Testis (tissue), 3 donors: ENCODE measurements around the gene KY. TPM values are rescaled to one million over a fixed set of nuclear protein-coding genes. Genes with fewer than 3 reads are reported as not detected.

ENCODE experiments used
- DNase-seq: peaks from one replicate; pipeline ENCODE4 v3.0.0-alpha.2; 2019
- H3K27ac ChIP-seq, 2 donors: fragments of 200-600 bp; sonication (generic); one replicate each; pipeline ENCODE4 v1.5.1; 2019
- H3K27me3 ChIP-seq: fragments of 200-600 bp; sonication (generic); one replicate; pipeline ENCODE4 v1.5.1; 2019
- H3K36me3 ChIP-seq: fragments of 200-600 bp; sonication (generic); one replicate; pipeline ENCODE4 v1.5.1; 2017; ENCODE audit warnings: low read depth; ENCODE audit errors: missing control alignments
- H3K4me1 ChIP-seq: fragments of 200-600 bp; sonication (generic); one replicate; pipeline ENCODE4 v1.5.1; 2019
- H3K4me3 ChIP-seq, 2 donors: fragments of 200-600 bp; sonication (generic); one replicate each; pipeline ENCODE4 v1.5.1; 2017 to 2019
- H3K9me3 ChIP-seq: fragments of 200-600 bp; sonication (generic); one replicate; pipeline ENCODE4 v1.5.1; 2017
- POLR2A ChIP-seq: fragments of 450-650 bp; IDR thresholded peaks from one replicate; pipeline ENCODE4 v1.6.1; 2017; ENCODE audit warnings: antibody characterized with exemption, mild to moderate bottlenecking, moderate library complexity
- WGBS, 2 donors: methylation state at CpG; one replicate each; pipeline ENCODE4 v1.1.5; 2018; 5-methylcytosine and 5-hydroxymethylcytosine counted together
- intact Hi-C: fragments of 100-400 bp; cut with DNase I; formaldehyde crosslinking; loops from one replicate; pipeline ENCODE4 v1.15.1; 2023; ENCODE audit warnings: low total_unique reads
- polyA plus RNA-seq: library from polyadenylated mRNA; stranded (reverse); fragments of 350-450 nt; fragmentation: Illumina TruSeq; extraction: RNeasy Lipid Tissue Mini Kit (QIAGEN cat#74804); gene quantifications from one replicate; pipeline ENCODE4 v1.2.3, GENCODE V29; 2014; ENCODE audit warnings: low read depth, low replicate concordance; ENCODE audit not compliant: insufficient read depth
- total RNA-seq, 2 donors: library from RNA; depleted of rRNA; stranded (reverse); fragments of >200 nt; gene quantifications; one replicate each; pipeline ENCODE4 v1.2.3, GENCODE V29; 2016
- TF ChIP-seq, protein P1 (sequence below), 3 experiments: fragments of 450-650 bp in 2 of 3; fragments of 200-600 bp in 1 of 3; sonication (generic) in 1 of 3; IDR thresholded peaks; one replicate each; pipeline ENCODE4 v1.5.1; 2016 to 2019; ENCODE audit warnings: antibody characterized with exemption in 3 of 3, mild to moderate bottlenecking in 2 of 3, moderate library complexity in 1 of 3

Gene KY
- total and polyA plus RNA-seq, 3 donors from 2014 or later: 0.37 to 2.4 (median 0.71) TPM

DNA sequence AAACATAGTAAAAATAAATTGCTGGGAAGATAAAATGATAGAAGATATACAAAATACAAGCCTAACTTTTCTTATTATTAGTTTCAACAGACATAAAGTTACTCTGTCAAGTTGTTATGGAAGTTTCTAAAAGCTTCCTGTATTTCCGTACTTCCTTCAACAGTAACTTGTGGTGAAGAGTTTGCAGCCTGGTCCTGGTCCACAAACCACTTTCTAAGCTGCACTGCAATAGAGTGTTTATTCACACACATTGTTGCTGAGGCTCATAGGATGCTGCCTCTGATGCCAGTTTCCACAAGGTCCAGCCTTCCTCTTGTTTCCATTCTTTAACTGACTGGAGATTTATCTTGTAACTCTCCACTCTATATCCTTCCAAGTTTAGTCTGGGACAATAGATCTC, 39.4 kb upstream of the KY start:
- TF ChIP-seq, protein P1, sequence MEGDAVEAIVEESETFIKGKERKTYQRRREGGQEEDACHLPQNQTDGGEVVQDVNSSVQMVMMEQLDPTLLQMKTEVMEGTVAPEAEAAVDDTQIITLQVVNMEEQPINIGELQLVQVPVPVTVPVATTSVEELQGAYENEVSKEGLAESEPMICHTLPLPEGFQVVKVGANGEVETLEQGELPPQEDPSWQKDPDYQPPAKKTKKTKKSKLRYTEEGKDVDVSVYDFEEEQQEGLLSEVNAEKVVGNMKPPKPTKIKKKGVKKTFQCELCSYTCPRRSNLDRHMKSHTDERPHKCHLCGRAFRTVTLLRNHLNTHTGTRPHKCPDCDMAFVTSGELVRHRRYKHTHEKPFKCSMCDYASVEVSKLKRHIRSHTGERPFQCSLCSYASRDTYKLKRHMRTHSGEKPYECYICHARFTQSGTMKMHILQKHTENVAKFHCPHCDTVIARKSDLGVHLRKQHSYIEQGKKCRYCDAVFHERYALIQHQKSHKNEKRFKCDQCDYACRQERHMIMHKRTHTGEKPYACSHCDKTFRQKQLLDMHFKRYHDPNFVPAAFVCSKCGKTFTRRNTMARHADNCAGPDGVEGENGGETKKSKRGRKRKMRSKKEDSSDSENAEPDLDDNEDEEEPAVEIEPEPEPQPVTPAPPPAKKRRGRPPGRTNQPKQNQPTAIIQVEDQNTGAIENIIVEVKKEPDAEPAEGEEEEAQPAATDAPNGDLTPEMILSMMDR (IDR thresholded peaks at IDR 0.05): no peak
- TF ChIP-seq POLR2A: no peak
- 70 to 77% methylated on average over 1 of the region's 1 CpG for WGBS, 2 donors
- Histone ChIP-seq H3K27me3 (no peaks in the 10 kb centered on the region), H3K36me3 (no peaks in the 10 kb centered on the region), H3K4me1 (no peaks in the 10 kb centered on the region), H3K27ac (no peak overlapping the region), H3K4me3 (no peak overlapping the region), H3K9me3 (no peaks in the 10 kb centered on the region)
- intact Hi-C loops: no loop called here
- no peak for DNase-seq

DNA sequence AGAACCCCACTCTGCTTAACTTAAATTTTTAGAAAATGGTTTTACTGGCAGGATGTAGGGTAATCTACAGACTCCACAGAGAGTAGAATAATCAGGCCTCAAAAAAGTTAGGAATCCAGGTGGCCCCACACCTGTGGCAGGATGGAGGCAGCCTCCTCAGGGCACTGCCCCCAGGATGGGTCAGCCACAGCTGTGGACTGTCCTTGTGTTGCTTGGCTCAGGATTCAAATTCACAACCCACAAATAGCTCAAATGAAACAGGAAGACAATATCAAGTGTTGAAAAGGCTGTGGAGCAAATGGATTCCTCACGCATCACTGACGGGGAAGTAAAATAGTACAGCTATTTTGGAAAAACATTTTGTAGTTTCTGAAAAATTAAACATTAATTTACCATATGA, 36.8 kb upstream of the KY start:
- no peak overlapping the region for H3K4me3 ChIP-seq
- no peaks in the 10 kb centered on the region for H3K4me1 ChIP-seq
- H3K36me3 ChIP-seq: no peaks in the 10 kb centered on the region
- TF ChIP-seq, protein P1 (IDR thresholded peaks at IDR 0.05): no peak
- TF ChIP-seq POLR2A: no peak
- H3K27ac ChIP-seq: no peak overlapping the region
- WGBS, 2 donors: 91 to 94% methylated on average over 2 of the region's 2 CpGs
- no peak for DNase-seq
- H3K9me3 ChIP-seq: no peaks in the 10 kb centered on the region
- H3K27me3 ChIP-seq: no peaks in the 10 kb centered on the region
- intact Hi-C loops: no loop called here

- no peak overlapping the region for H3K4me3 ChIP-seq
- no peaks in the 10 kb centered on the region for H3K9me3 ChIP-seq
- TF ChIP-seq POLR2A: no peak
- TF ChIP-seq, protein P1 (IDR thresholded peaks at IDR 0.05): no peak
- DNase-seq: no peak
- intact Hi-C loops: no loop called here
- H3K27me3 ChIP-seq: no peaks in the 10 kb centered on the region
- H3K36me3 ChIP-seq: no peaks in the 10 kb centered on the region
- peaks cover 4% of the 10 kb centered on the region for H3K4me1 ChIP-seq
- H3K27ac ChIP-seq: no peak overlapping the region
- WGBS, 2 donors: 92% methylated on average over 7 of the region's 7 CpGs
Observed at GRCh38 chr3:134685929-134686802, 35.3 kb upstream of the KY start.

DNA sequence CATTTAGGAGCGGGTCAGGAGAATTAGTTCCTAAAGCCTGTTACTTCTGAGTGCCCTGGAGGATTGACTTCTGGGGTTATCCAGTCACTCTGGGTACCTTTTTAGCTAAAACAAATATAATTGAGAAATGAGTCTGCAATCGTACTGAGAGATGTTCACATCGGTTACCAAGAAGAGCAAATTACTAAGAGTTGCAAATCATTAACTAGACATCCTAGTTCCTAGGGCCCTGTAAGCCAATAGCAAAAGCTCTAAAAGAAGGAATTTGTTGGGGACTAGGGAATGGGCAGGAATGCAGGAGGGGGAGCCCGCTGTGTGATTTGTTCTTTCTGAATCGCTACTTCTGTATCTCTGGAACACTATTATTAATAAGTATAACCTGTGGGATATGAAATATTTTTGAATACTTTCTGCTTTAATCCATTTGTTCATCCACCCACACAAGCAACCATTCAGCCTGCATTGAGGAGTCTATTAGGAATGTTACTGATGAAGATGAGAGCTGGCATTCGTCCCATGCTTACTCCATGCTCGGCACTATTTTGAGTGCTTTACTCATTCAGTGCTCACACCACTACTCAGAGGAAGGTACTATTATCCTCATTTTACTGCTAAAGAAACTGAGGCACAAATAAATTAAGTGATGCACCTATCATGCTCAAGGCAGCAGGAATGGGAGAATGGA, 31.5 kb upstream of the KY start:
- TF ChIP-seq POLR2A: no peak
- TF ChIP-seq, protein P1 (IDR thresholded peaks at IDR 0.05): no peak
- WGBS, 2 donors: 82 to 83% methylated on average over 7 of the region's 7 CpGs
- intact Hi-C loops: no loop called here
- Histone ChIP-seq H3K27ac (no peak overlapping the region), H3K4me3 (no peak overlapping the region), H3K9me3 (no peaks in the 10 kb centered on the region), H3K27me3 (no peaks in the 10 kb centered on the region), H3K36me3 (no peaks in the 10 kb centered on the region), H3K4me1 (peaks cover 8% of the 10 kb centered on the region)
- DNase-seq: no peak
